OCI-LY1 (cell line): Measurements from ENCODE around the gene CAMTA1.

Experiments
- CTCF ChIP-seq: fragments of 200-600 bp; sonication (generic), shearing (Covaris generic); IDR thresholded peaks from 2 replicates; pipeline ENCODE4 v1.5.1; 2017; ENCODE audit warnings: mild to moderate bottlenecking, antibody characterized with exemption, low read length, moderate library complexity, mixed read lengths
- EZH2 ChIP-seq: fragments of 200-600 bp; sonication (generic), shearing (Covaris generic); IDR thresholded peaks from 2 replicates; pipeline ENCODE4 v1.8.0; 2017; ENCODE audit warnings: borderline replicate concordance, mixed run types, mild to moderate bottlenecking, antibody characterized with exemption, low read length, moderate library complexity, mixed read lengths

DNA sequence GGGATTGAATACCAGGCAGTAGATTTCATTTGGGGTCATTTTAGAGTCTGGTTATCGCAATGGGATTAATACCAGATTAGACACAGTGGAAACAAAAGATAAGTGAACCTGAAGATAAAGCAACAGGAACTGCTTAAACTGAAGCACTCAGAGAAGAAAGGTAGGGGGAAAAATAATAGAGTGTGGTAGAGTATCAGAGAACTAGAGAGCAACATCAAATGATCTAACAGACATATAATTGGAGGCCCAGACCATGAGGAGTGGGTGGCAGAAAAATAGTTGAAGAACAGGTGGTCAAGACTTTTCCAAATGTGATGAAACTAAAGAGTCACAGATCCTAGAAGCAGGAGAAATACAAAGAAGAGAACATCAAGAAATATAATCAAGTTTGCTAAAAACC, 484.3 kb downstream of the CAMTA1 start:
- TF ChIP-seq EZH2 (no peak), CTCF (no peak)
